ENCODE data around the gene EZH1.
A peak's percentile ranks its signal among the peaks of the same experiment; 100 is the strongest.
"Not testable (repeated sequence)": the region's sequence is repeated elsewhere in the genome, so short reads cannot be mapped to it uniquely, and the experiment has no call there.

The EZH1 gene

GRCh38 chr17:42680331-42680808 is 64.5 kb downstream of the EZH1 start:
- no peak for DNase-seq

DNA sequence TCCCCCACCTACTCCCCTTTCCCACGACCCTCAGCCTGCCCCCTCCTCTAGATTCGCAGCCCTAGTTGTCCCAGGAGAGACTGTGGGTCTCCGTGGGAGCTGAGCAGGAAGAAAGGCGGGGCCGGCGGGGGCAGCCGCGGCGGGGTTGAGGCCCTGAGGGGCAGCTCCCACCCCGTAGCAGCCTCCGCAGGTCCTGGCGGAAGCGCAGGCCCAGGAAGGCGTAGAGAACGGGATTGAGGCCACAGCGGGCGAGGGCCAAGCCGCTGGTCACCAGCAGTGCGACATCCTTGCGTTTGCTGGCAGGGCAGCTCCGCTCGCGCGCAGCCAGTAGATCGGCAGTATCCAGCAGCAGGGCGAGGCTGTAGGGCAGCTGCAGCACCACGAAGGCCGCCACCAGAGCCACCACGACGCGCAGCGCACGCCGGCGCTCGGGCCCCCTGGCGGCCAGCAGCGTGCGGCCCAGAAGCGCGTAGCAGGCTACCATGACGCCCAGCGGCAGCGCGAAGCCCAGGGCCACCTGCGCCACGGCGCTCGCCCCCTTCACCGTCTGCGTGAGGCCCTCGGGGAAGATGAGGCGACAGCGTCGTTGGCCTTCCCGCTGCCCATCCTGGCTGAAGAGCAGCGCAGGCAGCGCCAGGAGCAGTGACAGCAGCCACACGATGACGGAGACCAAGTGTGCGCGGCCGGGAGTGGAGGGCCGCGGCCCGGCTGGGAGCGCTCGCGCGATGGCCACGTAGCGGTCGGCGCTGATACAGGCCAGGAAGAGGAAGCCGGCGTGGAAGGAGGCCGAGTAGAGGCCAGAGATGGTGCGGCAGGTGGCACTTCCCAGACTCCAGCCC is 65.1 kb downstream of the EZH1 start:
- DNase-seq, result peak; percentile 73

- DNase-seq, result peak; percentile 73
Measured at GRCh38 chr17:42678951-42679491, 65.8 kb downstream of the EZH1 start.

DNA sequence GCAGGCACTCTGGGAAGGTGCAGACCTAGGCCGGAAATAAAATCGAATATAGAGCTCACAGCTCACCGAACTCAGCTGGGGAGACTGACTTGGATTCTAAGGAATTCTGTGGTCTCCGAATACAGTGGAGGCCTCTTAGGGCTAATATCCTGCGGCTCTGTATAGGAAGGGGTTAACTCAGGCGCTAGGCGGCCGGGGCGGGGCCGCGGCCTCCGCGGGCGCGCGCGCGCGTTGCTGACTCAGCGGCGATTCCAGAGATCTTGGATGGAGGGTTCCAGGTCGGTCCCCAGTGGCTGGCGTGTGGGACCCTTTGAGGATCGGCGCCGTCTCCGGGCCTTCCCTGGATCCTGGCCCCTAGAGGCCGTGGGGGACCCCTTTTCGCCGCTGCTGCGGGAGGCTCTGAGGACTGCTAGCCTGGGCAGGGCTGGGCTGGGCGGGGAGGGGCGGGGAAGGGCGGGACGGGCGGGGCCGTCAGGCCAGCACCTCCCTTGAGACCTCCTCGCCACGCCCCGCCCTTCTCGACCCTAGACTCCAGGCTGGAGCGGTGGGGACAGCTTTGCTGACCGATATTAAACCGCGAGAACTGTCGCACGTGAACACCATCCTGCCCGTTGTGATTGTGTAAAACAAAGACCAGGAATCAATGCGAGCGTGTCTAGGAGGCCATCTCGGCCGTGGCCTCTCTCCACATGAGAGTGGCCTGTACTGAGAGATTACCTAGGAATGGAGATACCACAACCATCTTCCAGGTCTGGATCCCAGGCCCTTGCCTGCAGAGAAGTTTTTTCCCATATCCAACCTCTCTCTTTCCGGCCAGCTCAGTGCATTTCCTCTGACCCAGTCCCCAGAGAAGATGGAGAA is 66.7 kb downstream of the EZH1 start:
- peak; percentile 86 for DNase-seq

DNA sequence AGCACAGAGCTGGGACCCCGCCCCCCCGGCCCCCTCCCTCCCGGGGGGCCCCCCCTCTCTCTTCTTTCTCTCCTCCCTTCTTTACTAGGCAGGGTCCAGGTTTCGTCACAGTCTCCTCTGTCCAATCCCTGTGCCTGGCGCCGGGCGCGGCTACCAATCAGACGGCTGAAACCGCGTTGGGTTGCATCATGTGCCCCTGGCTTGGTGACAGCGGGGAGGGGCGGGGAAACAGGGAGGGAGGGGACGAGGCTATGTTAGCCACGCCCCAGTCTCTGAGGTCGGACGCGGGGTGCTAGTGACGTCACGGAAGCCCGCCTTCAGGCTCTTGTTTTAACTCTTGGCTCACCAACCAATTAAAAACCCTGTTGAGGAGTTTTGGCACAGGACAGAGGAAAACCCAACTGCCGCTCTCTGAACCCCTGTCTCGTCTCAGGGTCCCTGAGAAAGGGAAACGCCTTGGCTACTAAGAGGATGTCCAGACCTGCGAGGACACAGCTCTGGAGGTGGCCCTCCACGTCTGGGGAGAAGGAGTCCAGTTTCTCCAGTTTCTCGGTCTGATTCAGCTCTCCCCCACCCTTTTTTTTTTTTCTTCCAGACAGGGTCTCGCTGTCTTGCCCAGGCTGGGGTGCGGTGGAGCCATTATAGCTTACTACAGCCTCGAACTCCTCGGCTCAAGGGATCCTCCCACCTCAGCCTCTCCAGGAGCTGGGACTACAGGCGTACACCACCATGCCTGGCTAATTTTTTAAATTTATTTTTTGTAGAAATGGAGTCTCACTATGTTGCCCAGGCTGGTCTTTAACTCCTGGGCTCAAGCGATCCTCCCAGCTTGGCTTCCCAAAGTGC is 67.6 kb downstream of the EZH1 start:
- DNase-seq, result peak; percentile 99

DNA sequence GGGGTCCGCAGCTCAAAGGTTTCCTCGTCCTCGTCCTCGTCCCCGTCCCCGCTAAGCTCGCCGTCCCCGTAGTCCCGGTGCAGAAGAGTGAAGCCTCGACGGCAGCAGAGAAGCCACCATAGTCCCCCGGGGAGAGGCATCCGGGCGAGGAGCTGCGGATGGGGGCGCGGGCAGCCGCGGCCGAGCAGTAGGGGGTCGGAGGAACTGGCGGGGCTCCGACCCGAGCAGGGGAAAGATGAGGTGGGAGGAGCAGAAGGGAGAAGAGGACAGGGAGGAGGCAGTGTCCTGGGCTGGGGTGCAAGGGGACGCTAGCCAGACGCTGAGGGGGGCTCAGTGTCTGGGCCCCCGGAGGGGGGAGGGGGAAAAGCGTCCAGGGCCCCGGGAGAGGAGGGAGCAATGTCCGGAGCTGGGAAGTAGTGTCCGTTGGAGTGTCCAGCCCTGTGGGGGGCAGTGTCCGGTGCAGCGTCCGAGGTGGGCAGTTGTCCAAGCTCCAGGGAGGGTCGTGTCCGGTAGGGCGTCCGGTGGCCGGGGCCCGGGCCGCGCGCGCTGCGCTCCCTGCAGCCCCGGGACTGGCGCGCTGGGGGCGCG is 68.3 kb downstream of the EZH1 start, which contains the start of gene PLEKHH3:
PLEKHH3 (minus strand) TSS at position 571 of the 588 bp plus-strand sequence; CDS start at position 140, 431 bp downstream.
- no peak for DNase-seq

- DNase-seq, result no peak
Measured at GRCh38 chr17:42675965-42676423, 68.8 kb downstream of the EZH1 start.

DNA sequence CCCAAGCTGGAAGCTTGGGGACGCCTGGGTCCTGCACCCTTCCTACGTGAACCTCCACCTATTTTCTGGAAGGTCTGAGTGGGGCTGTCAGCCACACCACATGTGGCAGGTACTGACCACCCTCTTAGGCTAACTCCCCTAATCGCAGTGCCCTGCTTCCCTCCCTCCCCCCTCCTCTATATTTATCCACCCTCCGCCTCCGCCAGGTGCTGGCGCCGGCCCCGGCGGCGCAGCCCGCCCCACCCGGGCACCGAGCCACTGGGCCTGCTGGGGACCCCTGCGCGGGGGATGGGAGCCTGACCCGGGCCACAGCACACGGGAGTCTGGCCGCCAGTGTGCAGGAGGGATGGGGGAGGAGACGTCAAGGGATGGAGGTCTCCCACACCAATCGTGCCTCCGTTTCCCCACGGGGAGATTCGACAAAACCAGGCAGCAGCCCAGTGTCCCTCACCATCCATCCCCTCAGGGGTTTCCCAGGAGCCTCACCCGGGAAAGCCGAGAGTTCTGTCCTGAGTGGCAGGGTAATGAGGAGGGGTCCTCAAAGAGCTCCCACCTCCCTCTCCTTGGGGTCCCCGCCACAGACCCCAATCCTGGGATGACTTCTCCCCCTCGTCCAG is 69.4 kb downstream of the EZH1 start:
- DNase-seq, result no peak

- DNase-seq, result peak; percentile 27
Measured at GRCh38 chr17:42674755-42675347, 70.0 kb downstream of the EZH1 start.

- no peak for DNase-seq
Measured at GRCh38 chr17:42673885-42674754, 70.7 kb downstream of the EZH1 start.

GRCh38 chr17:42673266-42673884 is 71.5 kb downstream of the EZH1 start:
- DNase-seq, result no peak

GRCh38 chr17:42672038-42672437 is 72.8 kb downstream of the EZH1 start:
- DNase-seq, result peak; percentile 76

DNA sequence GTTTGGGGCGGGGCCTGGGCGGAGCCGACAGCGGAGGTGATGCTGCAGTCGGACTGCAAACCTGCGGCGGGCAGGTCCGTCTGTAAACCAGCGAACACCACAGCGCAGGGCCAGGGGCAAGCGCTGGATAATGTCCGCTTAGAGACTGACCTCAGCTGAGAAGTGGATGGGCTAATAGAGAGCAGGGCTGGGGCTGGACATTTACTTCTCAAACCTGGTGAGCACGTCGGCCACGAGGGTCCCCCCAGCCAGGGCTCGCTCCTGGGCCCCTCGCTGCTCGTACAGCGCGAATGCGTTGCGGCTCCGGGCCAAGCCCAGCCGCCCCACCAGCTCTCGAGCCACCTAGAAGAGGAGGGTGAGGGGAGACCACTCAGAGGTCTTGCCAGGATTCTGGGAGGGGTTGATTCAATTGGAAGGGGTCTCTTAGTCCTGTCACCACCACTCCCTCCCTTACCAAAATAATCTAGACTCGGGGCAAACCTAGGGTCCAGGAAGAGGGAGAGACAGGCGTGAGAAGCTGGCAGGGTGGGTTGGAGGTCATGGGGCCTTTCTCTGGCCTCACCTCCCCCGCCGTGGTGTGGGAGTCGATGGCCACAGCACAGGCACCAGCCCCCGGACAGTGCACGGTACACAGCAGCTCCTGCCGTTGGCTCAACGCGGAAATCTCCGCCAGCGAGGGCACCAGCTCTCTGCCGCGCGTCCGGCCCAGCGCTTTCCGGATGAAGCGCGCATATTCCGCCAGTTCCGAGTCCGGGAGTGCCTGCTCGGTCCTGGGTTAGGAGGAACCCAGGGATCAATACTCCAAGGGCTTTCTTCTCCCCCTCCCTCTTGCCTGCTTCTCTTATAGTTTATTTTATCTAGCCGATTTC is 73.8 kb downstream of the EZH1 start:
- no peak for DNase-seq

DNA sequence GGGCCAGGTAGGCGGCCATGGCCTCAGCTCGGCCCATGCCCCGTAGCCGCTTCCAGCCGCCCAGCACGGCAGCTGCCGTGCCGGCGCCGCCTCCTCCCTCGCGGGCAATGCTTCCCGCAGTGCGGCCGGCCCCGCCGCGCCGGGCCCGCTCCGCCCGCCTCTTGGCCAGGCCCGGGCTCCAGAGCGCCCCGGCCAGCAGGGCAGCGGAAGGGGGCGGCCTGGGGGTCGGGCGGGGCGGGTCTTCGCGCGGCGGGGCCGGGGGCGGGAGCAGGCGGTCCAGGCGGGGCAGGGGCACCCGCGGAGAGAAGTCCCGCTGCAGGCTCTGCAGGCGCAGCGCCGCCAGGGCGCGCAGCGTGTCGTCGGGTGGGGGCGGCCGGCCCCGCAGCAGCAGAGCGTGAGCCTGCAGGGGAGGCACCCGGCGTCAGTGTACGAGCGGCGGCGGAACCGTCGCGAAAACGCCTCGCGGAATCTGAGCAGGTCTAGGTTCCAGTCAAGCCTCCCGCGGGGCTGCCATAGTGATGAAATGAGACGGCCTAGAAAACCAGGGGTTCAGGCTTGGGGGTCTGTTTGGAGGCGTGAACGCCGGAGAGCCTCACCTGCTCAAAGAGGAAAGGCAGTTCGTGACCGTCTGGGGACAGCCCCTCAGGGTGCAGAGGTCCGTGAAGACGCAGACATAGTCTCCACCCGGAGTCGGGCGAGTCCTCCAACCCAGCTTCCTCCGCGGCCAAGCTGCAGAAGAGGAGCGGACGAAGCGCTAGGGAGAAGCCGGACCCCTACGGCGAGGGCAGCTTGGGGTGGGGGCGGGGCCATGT is 74.7 kb downstream of the EZH1 start:
- DNase-seq, result no peak

GRCh38 chr17:42669705-42669976 is 75.2 kb downstream of the EZH1 start:
- DNase-seq, result no peak

GRCh38 chr17:42667088-42667951 is 77.5 kb downstream of the EZH1 start:
- DNase-seq, result no peak

- DNase-seq, result not testable (repeated sequence)
Measured at GRCh38 chr17:42666126-42666525, 78.7 kb downstream of the EZH1 start.

Measured in NCI-H2171 (cell line).